Gastrocnemius medialis (tissue), 4 donors: Measurements from ENCODE around the gene RNASE12.

Source experiments
- CTCF ChIP-seq, 5 experiments: fragments of 450-650 bp in 3 of 5; fragments of 200-600 bp in 2 of 5; sonication (generic) in 2 of 5; IDR thresholded peaks in 4 of 5; conservative IDR thresholded peaks in 1 of 5; 1 replicate in 4 of 5; 2 replicates in 1 of 5; pipeline ENCODE4 v1.5.1; 2016 to 2019; ENCODE audit warnings: antibody characterized with exemption in 5 of 5, mild to moderate bottlenecking in 3 of 5, moderate library complexity in 3 of 5
- POLR2A ChIP-seq, 2 donors: fragments of 450-650 bp; IDR thresholded peaks; one replicate each; pipeline ENCODE4 v1.6.1; 2017; ENCODE audit warnings: antibody characterized with exemption in 2 of 2, mild to moderate bottlenecking in 2 of 2, moderate library complexity in 2 of 2

GRCh38 chr14:20620798-20621478 lies 29.8 kb upstream of the RNASE12 start:
- TF ChIP-seq CTCF (IDR thresholded peaks at IDR 0.05 in 4 of 5, conservative IDR thresholded peaks at IDR 0.05 in 1 of 5) (no peak), POLR2A (IDR thresholded peaks at IDR 0.05) (no peak)
